H1 (cell line): ENCODE measurements around the gene CD300LB. TPM values are rescaled to one million over a fixed set of nuclear protein-coding genes. Genes with fewer than 3 reads are reported as not detected.

Experiments
- ATF2 ChIP-seq: IDR thresholded peaks from 2 replicates; pipeline ENCODE4 v1.6.1; 2012; ENCODE audit warnings: low read length, inconsistent platforms
- BCL11A ChIP-seq, 2 experiments: IDR thresholded peaks; one replicate each; pipeline ENCODE4 v1.6.1; 2011; ENCODE audit warnings: low read depth in 2 of 2, low read length in 2 of 2, mild to moderate bottlenecking in 2 of 2
- CHD7 ChIP-seq: fragments of 300-600 bp; sonication (generic); IDR thresholded peaks from 2 replicates; pipeline ENCODE4 v1.7.1; 2012; ENCODE audit warnings: low read length, moderate library complexity, mild to moderate bottlenecking, inconsistent platforms; ENCODE audit not compliant: insufficient replicate concordance
- CTCF ChIP-seq, 3 experiments: IDR thresholded peaks; 1 replicate in 2 of 3; 2 replicates in 1 of 3; pipeline versions ENCODE4 v1.5.1 to v1.6.1; 2011; ENCODE audit warnings: low read length in 3 of 3, mild to moderate bottlenecking in 3 of 3, inconsistent platforms in 2 of 3, low read depth in 1 of 3, moderate library complexity in 1 of 3; ENCODE audit not compliant: insufficient read depth in 1 of 3; ENCODE audit errors: control extremely low read depth in 1 of 3
- EGR1 ChIP-seq: IDR thresholded peaks from 2 replicates; pipeline ENCODE4 v1.6.1; 2011; ENCODE audit warnings: low read depth, low read length, borderline replicate concordance
- SAP30 ChIP-seq: fragments of 300-600 bp; sonication (generic); IDR thresholded peaks from 2 replicates; pipeline ENCODE4 v1.7.1; 2012; ENCODE audit warnings: low read length, moderate library complexity, mild to moderate bottlenecking, inconsistent platforms; ENCODE audit not compliant: insufficient read depth, insufficient replicate concordance
- YY1 ChIP-seq: IDR thresholded peaks from 2 replicates; pipeline ENCODE4 v1.6.1; 2011; ENCODE audit warnings: low read depth, mild to moderate bottlenecking, low read length
- polyA plus RNA-seq, 7 experiments: library from polyadenylated mRNA; depleted of rRNA in 3 of 7; stranded (reverse) in 5 of 7; unstranded in 2 of 7; fragments of >200 nt in 5 of 7; fragments of 200-250 nt in 2 of 7; gene quantifications; 1 replicate in 5 of 7; 2 replicates in 1 of 7; 4 replicates in 1 of 7; pipeline versions ENCODE4 v1.2.1 to v1.2.3, GENCODE V29; 2011 to 2013; ENCODE audit warnings: missing spikeins in 2 of 7, mixed read lengths in 2 of 7
- total RNA-seq: library from RNA; stranded (reverse); fragmentation: NEBNext Ultra II Directional; extraction: Animal tissue kit (Norgen Biotek cat#: 25700); gene quantifications from 2 replicates; pipeline ENCODE4 v1.2.1, GENCODE V29; 2021

The CD300LB gene
- total and polyA plus RNA-seq, 2 of the 8 experiments (the other 6 are each of a cell fraction or from before 2014, with no cell fraction given) = not detected

- TF ChIP-seq CHD7 (no peak), CTCF (IDR thresholded peaks at IDR 0.05; ENCODE audit: control extremely low read depth in 1 of 3, insufficient read depth in 1 of 3, low read depth in 1 of 3, low read length in 3 of 3) (no peak), SAP30 (no peak), YY1 (no peak), ATF2 (no peak), EGR1 (no peak), BCL11A (IDR thresholded peaks at IDR 0.05; ENCODE audit: low read depth in 2 of 2, low read length in 2 of 2) (no peak)
Observed at GRCh38 chr17:74565126-74565525, 33.9 kb upstream of the CD300LB start (continued).
